HepG2 (cell line): ENCODE measurements around the gene SGPL1. TPM values are rescaled to one million over a fixed set of nuclear protein-coding genes. Genes with fewer than 3 reads are reported as not detected.

Experiments used
- ATAC-seq: fragments of 200-7000 bp; cut with Tn5 transposase; 3 replicates; pipeline ENCODE4 v1.9.1; 2020; ENCODE audit warnings: mild to moderate bottlenecking, moderate library complexity
- BruUV-seq: library from RNA; stranded (reverse); fragments of 400-500 nt; replicated peaks from 2 replicates; lab custom pipeline; 2021; lab: Mats Ljungman, UMichigan
- CTCF ChIA-PET: fragments of 300-600 bp; formaldehyde crosslinking; extraction: SDS; loops from one replicate; lab custom pipeline; 2021; ENCODE audit warnings: low total read pairs, inconsistent platforms, low intra/inter-chr PET ratio; lab: Yijun Ruan, JAX
- POLR2A ChIA-PET: fragments of 350-600 bp; sonication (Branson Sonifier 250); formaldehyde crosslinking; loops from one replicate; lab custom pipeline; 2020; ENCODE audit warnings: antibody characterized with exemption, inconsistent platforms; lab: Yijun Ruan, JAX
- DNase-seq: peaks from one replicate; pipeline ENCODE4 v3.0.0-alpha.2; 2015; ENCODE audit warnings: low spot score
- FAIRE-seq: peaks from 3 replicates; lab custom pipeline; 2011; peaks lifted over from hg19 to GRCh38; lab: Jason Lieb, UNC
- H2AFZ ChIP-seq: one replicate; pipeline ENCODE4 v1.6.1; 2011; ENCODE audit warnings: low read length, inconsistent platforms
- H3K27ac ChIP-seq: fragments of 300-600 bp; 3 replicates; pipeline ENCODE4 v1.8.0; 2011; ENCODE audit warnings: mixed run types, mild to moderate bottlenecking, mixed read lengths, low read length, inconsistent platforms; ENCODE audit not compliant: insufficient read depth; ENCODE audit errors: extremely low read length
- H3K27me3 ChIP-seq, 2 experiments: fragments of 200-600 bp in 1 of 2; 2 replicates in 1 of 2; 3 replicates in 1 of 2; pipeline versions ENCODE4 v1.6.0 to v1.8.0; 2011; ENCODE audit warnings: low read length in 2 of 2, mild to moderate bottlenecking in 2 of 2, moderate library complexity in 2 of 2, inconsistent platforms in 1 of 2; ENCODE audit not compliant: insufficient read depth in 2 of 2, control insufficient read depth in 1 of 2
- H3K36me3 ChIP-seq, 2 experiments: fragments of 200-600 bp in 1 of 2; replicated peaks in 1 of 2; 2 replicates in 1 of 2; 3 replicates in 1 of 2; pipeline versions ENCODE4 v1.5.1 to v1.8.0; 2011; ENCODE audit warnings: low read length in 2 of 2, inconsistent platforms in 1 of 2; ENCODE audit not compliant: insufficient read depth in 2 of 2, control insufficient read depth in 1 of 2
- H3K4me1 ChIP-seq: 2 replicates; pipeline ENCODE4 v1.5.1; 2012; ENCODE audit warnings: low read length, inconsistent platforms; ENCODE audit not compliant: insufficient read depth
- H3K4me2 ChIP-seq: 2 replicates; pipeline ENCODE4 v1.6.0; 2011; ENCODE audit warnings: low read depth, low read length, inconsistent platforms
- H3K4me3 ChIP-seq, 3 experiments: fragments of 200-600 bp in 1 of 3; sonication (generic), shearing (Covaris generic) in 1 of 3; replicated peaks in 1 of 3; 2 replicates each; pipeline ENCODE4 v1.5.1; 2011 to 2016; ENCODE audit warnings: low read length in 3 of 3, inconsistent platforms in 2 of 3, low read depth in 2 of 3, mild to moderate bottlenecking in 2 of 3, control low read depth in 1 of 3, mixed read lengths in 1 of 3; ENCODE audit not compliant: insufficient read depth in 1 of 3
- H3K79me2 ChIP-seq: one replicate; pipeline ENCODE4 v1.6.1; 2011; ENCODE audit warnings: low read length, inconsistent platforms; ENCODE audit not compliant: insufficient read depth
- H3K9ac ChIP-seq: 2 replicates; pipeline ENCODE4 v1.6.0; 2011; ENCODE audit warnings: mild to moderate bottlenecking, low read depth, low read length, inconsistent platforms; ENCODE audit not compliant: insufficient read depth
- H3K9me3 ChIP-seq: 2 replicates; pipeline ENCODE4 v1.5.1; 2012; ENCODE audit warnings: mild to moderate bottlenecking, low read length
- H4K20me1 ChIP-seq: 2 replicates; pipeline ENCODE4 v1.6.0; 2011; ENCODE audit warnings: inconsistent platforms, mild to moderate bottlenecking, low read length, moderate library complexity; ENCODE audit not compliant: insufficient read depth
- POLR2G ChIP-seq: fragments of 200-400 bp; formaldehyde crosslinking; IDR thresholded peaks from 2 replicates; pipeline ENCODE4 v1.6.1; 2018; ENCODE audit warnings: mild to moderate bottlenecking, low read depth, low read length, moderate library complexity
- SP4 ChIP-seq: sonication (generic); formaldehyde crosslinking; IDR thresholded peaks from 2 replicates; pipeline ENCODE4 v1.8.1; 2023; ENCODE audit warnings: mild to moderate bottlenecking, missing genetic modification reagents
- ZNF33B ChIP-seq: sonication (generic); formaldehyde crosslinking; IDR thresholded peaks from 2 replicates; pipeline ENCODE4 v1.5.1; 2020; ENCODE audit warnings: mild to moderate bottlenecking, missing genetic modification reagents
- WGBS: methylation state at CpG from one replicate; pipeline ENCODE4 v1.1.6; 2017; ENCODE audit warnings: low lambda C conversion rate; 5-methylcytosine and 5-hydroxymethylcytosine counted together
- in situ Hi-C: cut with HindIII; loops from 2 replicates; pipeline ENCODE4 v1.10.0; 2017; ENCODE audit warnings: low pct_unique_long_range_greater_than_20kb; ENCODE audit not compliant: extremely low pct_ligation_motif_present
- intact Hi-C: fragments of 100-400 bp; cut with micrococcal nuclease; formaldehyde crosslinking; loops from one replicate; pipeline ENCODE4 v1.10.0; 2022; ENCODE audit not compliant: unreplicated experiment
- polyA plus RNA-seq, 8 experiments: library from polyadenylated mRNA; depleted of rRNA in 3 of 8; stranded (reverse) in 7 of 8; unstranded in 1 of 8; fragments of >200 nt; fragmentation: Illumina TruSeq in 4 of 8; extraction: Trizol in 4 of 8; gene quantifications; 2 replicates each; pipeline versions ENCODE4 v1.2.1 to v1.2.3, GENCODE V29; 2011 to 2016; ENCODE audit warnings: low read depth in 4 of 8, missing spikeins in 1 of 8, mixed read lengths in 1 of 8; ENCODE audit not compliant: insufficient read depth in 1 of 8
- total RNA-seq, 5 experiments: library from RNA; depleted of rRNA; stranded (reverse); fragments of >200 nt; fragmentation: Illumina TruSeq; extraction: Trizol; gene quantifications; 2 replicates each; pipeline ENCODE4 v1.2.3, GENCODE V29; 2016; ENCODE audit warnings: low read depth in 1 of 5
- TF ChIP-seq, protein P1 (sequence below): sonication (generic); formaldehyde crosslinking; IDR thresholded peaks from 2 replicates; pipeline ENCODE4 v1.4.0; 2020; ENCODE audit warnings: mild to moderate bottlenecking, missing genetic modification reagents
- TF ChIP-seq, protein P2 (sequence below): IDR thresholded peaks from 2 replicates; pipeline ENCODE4 v1.4.0; 2020; ENCODE audit warnings: mild to moderate bottlenecking, missing genetic modification reagents

The SGPL1 gene
- total and polyA plus RNA-seq, 2 of the 13 experiments (the other 11 are each of a cell fraction or from before 2014, with no cell fraction given), result 17.6 to 25.0 TPM

DNA sequence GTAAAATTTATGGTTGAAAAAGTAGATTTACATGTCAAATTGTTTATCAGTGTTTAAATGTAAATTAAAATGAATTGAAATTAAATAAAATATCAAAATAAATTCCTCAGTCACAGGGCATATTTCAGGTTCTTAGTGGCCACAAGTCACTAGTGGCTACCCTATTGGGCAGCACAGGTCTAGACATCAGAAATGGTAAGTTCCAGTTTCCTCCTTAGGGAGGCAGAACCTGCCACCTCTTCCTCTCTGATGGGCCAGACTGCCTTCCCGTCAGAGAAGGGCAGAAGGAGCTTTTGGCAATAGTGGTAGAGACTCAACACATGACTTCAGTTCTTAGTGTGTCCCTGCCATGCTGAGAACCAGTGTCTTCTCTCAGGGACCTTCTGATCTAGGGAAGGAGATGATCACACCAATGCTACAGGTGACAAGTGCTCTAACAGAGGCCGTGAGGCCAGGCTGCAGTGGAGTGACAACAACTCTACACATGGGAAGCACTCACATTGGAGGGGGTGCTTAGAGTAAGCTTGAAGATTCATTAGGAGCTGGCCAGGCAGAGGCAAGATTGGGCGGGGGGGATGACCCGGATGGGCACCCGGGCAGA is 87.0 kb downstream of the SGPL1 start:
- ChIA-PET CTCF (interaction anchor here (1.2 to 1.5 kb wide), 3 partner anchors 11 to 382 kb away, joined by 3 to 8 read pairs (median 4); no protein-coding TSS in a partner anchor), POLR2A (no interaction called here)
- intact Hi-C loops, result loop anchor here (1.0 kb wide), 1 partner anchor 366 kb away; no protein-coding TSS in a partner anchor
- H3K4me2 ChIP-seq, result no peak overlapping the region
- H3K27me3 ChIP-seq, result peaks cover 4 to 54% of the 10 kb centered on the region in 2 experiments; a peak in 4 of 5 replicates
- no peak for FAIRE-seq
- peak; percentile 43; the same call in 2 of the 3 replicates for ATAC-seq
- H3K36me3 ChIP-seq, result no peaks in the 10 kb centered on the region
- 34% methylated on average over 5 of the region's 5 CpGs for WGBS
- TF ChIP-seq ZNF33B (CRISPR knock-in tag) (no peak), POLR2G (no peak), SP4 (CRISPR knock-in tag) (no peak)
- TF ChIP-seq, protein P1, sequence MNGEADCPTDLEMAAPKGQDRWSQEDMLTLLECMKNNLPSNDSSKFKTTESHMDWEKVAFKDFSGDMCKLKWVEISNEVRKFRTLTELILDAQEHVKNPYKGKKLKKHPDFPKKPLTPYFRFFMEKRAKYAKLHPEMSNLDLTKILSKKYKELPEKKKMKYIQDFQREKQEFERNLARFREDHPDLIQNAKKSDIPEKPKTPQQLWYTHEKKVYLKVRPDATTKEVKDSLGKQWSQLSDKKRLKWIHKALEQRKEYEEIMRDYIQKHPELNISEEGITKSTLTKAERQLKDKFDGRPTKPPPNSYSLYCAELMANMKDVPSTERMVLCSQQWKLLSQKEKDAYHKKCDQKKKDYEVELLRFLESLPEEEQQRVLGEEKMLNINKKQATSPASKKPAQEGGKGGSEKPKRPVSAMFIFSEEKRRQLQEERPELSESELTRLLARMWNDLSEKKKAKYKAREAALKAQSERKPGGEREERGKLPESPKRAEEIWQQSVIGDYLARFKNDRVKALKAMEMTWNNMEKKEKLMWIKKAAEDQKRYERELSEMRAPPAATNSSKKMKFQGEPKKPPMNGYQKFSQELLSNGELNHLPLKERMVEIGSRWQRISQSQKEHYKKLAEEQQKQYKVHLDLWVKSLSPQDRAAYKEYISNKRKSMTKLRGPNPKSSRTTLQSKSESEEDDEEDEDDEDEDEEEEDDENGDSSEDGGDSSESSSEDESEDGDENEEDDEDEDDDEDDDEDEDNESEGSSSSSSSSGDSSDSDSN (CRISPR knock-in tag), result no peak
- TF ChIP-seq, protein P2, sequence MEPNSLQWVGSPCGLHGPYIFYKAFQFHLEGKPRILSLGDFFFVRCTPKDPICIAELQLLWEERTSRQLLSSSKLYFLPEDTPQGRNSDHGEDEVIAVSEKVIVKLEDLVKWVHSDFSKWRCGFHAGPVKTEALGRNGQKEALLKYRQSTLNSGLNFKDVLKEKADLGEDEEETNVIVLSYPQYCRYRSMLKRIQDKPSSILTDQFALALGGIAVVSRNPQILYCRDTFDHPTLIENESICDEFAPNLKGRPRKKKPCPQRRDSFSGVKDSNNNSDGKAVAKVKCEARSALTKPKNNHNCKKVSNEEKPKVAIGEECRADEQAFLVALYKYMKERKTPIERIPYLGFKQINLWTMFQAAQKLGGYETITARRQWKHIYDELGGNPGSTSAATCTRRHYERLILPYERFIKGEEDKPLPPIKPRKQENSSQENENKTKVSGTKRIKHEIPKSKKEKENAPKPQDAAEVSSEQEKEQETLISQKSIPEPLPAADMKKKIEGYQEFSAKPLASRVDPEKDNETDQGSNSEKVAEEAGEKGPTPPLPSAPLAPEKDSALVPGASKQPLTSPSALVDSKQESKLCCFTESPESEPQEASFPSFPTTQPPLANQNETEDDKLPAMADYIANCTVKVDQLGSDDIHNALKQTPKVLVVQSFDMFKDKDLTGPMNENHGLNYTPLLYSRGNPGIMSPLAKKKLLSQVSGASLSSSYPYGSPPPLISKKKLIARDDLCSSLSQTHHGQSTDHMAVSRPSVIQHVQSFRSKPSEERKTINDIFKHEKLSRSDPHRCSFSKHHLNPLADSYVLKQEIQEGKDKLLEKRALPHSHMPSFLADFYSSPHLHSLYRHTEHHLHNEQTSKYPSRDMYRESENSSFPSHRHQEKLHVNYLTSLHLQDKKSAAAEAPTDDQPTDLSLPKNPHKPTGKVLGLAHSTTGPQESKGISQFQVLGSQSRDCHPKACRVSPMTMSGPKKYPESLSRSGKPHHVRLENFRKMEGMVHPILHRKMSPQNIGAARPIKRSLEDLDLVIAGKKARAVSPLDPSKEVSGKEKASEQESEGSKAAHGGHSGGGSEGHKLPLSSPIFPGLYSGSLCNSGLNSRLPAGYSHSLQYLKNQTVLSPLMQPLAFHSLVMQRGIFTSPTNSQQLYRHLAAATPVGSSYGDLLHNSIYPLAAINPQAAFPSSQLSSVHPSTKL (CRISPR knock-in tag), result no peak
- no peak overlapping the region for H3K4me3 ChIP-seq
- no peak overlapping the region for H2AFZ ChIP-seq
- no peaks in the 10 kb centered on the region for H3K9me3 ChIP-seq
- H3K9ac ChIP-seq, result no peak overlapping the region
- no peak overlapping the region for H3K27ac ChIP-seq
- no peaks in the 10 kb centered on the region; the same call in 1 of the 2 replicates for H4K20me1 ChIP-seq
- BruUV-seq, result no TSS peak
- no peaks in the 10 kb centered on the region for H3K79me2 ChIP-seq
- in situ Hi-C loops, result loop anchor here (5.0 kb wide), 1 partner anchor 305 kb away; no protein-coding TSS in a partner anchor
- H3K4me1 ChIP-seq, result no peaks in the 10 kb centered on the region
- DNase-seq, result no peak
